GM12891 (cell line): ENCODE measurements around the gene TLCD1.
A peak's percentile ranks its signal among the peaks of the same experiment; 100 is the strongest.

Source experiments
- PAX5 ChIP-seq: IDR thresholded peaks from 2 replicates; pipeline ENCODE4 v1.6.1; 2011; ENCODE audit warnings: low read length, moderate library complexity, mild to moderate bottlenecking; ENCODE audit not compliant: insufficient read depth, severe bottlenecking
- POLR2A ChIP-seq: IDR thresholded peaks from 2 replicates; pipeline ENCODE4 v1.6.1; 2011; ENCODE audit warnings: low read depth, low read length, control low read depth
- POLR2AphosphoS5 ChIP-seq: IDR thresholded peaks from 2 replicates; pipeline ENCODE4 v1.6.1; 2011; ENCODE audit warnings: low read depth, low read length, control low read depth
- POU2F2 ChIP-seq: IDR thresholded peaks from 2 replicates; pipeline ENCODE4 v1.6.1; 2011; ENCODE audit warnings: low read depth, mild to moderate bottlenecking, control low read depth, low read length, moderate library complexity
- SPI1 ChIP-seq: IDR thresholded peaks from 2 replicates; pipeline ENCODE4 v1.6.1; 2011; ENCODE audit warnings: low read depth, low read length, control low read depth
- TAF1 ChIP-seq: IDR thresholded peaks from 2 replicates; pipeline ENCODE4 v1.6.1; 2011; ENCODE audit warnings: low read depth, low read length, control low read depth

GRCh38 chr17:28747801-28748750 is 22.0 kb upstream of the TLCD1 start:
- TF ChIP-seq TAF1 (no peak), POLR2A (peak; percentile 25; the same call in 1 of the 2 replicates), POLR2AphosphoS5 (peak; percentile 63; the same call in 1 of the 2 replicates), POU2F2 (no peak), PAX5 (no peak), SPI1 (no peak)
